ENCODE measurements around the gene OAF.
"Not testable (repeated sequence)": the region's sequence is repeated elsewhere in the genome, so short reads cannot be mapped to it uniquely, and the experiment has no call there.

OAF gene

DNA sequence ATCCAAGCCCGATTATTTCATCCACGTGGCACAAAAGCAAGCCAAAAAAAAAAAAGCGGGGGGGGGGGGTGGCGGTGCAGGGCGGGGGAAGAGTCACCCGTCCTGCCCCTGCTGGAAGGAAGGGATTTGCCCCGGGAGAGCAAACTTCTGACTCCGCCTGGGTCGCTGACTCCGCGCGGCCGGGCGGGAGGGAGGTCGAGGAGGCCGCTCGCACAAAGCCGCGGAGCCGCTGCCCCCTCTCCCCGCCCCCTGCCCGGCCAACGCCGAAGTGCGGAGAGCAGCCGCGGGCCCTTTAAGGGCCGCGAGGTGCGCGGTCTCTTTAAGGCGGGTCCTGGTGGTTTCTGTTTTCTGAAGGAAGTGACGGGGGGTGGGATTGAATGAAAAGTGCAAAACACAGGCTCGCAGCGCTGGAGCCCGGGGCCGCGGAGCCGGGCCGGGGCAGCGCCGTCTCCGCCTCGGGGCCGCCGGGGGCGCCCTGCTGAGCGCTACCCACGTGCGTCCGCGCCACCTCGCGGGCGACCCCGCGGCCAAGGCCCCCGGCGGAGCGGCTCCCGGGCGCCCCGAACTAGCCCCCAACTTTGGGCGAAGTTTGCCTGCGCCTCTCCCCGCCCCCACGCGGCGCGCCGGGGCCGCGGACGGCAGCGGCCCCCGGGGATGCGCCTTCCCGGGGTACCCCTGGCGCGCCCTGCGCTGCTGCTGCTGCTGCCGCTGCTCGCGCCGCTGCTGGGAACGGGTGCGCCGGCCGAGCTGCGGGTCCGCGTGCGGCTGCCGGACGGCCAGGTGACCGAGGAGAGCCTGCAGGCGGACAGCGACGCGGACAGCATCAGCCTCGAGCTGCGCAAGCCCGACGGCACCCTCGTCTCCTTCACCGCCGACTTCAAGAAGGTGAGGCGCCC, at the start of gene OAF:
OAF (plus strand) TSS at position 407 of the 896 bp plus-strand sequence; CDS start at position 655, 248 bp downstream.
- DNase-seq: peak in 3 of 4 experiments; percentile 8 to 14 (median 8)

- DNase-seq: no peak
Observed at GRCh38 chr11:120167659-120168058, 43.2 kb upstream of the OAF start.

DNA sequence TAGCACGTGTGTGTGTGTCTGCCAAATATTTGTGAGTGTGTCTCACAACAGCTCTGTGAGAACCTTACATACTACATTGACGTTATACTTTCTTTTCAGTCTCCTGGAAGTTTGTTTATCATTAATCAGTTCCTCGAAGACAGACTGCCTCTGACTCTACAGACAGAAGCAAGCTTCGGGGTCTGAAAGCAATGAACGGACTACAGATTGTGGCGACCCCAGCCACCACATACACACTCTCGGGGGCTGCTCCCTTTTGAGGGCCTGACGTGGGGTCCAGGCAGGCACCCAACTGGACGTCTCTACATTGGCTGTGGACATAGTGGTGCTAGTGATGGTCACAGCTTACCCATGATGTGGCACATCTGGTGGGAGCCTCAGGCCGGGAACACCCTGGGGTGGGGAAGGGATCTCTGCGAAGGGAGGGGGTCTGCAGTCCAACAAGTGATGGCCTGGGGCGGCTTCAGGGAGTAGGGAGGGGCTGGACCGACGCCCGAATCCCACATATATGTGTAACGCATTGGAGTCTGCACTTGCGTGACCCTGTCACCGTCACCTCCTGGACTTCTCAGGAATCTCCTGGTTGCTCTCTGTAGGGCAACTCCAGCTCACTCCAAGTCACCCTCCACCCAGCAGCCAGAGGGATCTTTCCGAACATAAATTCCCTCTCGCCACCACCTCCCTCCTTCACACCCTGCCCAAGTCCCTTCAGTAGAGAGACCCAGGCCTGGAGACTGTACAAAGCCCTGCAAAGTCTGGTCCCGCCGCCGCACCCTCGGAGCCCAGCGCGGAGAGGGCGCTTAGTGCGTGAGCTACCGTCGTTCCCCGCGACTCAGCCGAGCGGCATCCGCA, 42.5 kb upstream of the OAF start:
- no peak for DNase-seq

- peak in 2 of 4 experiments; percentile 22 to 28 for DNase-seq
Observed at GRCh38 chr11:120168960-120169681, 41.7 kb upstream of the OAF start.

DNA sequence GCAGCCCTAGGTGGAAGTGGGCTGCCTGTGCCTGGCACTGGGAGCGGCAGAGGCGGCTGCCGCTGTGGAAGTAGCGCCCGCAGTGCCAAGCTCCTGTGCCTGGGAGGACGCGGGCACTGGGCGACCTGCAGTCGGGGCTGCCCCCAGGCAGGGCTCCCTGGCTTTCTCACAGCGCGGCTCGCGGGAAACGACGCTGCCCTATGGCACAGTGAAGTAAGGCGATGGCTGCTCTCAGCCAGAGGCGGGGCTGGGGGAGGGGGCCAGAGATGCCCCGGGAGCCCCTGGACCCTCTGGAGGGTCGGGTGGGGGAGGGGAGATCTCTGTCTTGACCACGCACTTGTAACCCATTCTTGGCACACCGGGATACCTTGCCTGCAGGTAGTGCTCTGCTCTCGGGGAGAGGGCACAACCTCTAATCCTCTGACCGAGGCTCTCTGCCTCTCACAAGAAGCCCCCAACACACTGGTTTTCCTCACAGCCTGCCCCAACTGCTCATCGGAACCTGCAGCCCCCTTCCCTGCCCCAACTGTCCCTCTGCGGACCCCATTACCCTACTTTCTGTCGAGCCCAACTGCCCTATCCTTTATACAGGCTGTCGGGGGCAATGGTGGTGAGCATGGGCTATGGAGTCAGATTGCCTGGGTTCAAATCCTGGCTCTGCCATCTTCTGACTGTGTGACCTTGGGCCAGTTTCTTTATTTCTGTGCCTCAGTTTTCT, 40.7 kb upstream of the OAF start:
- DNase-seq: no peak

DNA sequence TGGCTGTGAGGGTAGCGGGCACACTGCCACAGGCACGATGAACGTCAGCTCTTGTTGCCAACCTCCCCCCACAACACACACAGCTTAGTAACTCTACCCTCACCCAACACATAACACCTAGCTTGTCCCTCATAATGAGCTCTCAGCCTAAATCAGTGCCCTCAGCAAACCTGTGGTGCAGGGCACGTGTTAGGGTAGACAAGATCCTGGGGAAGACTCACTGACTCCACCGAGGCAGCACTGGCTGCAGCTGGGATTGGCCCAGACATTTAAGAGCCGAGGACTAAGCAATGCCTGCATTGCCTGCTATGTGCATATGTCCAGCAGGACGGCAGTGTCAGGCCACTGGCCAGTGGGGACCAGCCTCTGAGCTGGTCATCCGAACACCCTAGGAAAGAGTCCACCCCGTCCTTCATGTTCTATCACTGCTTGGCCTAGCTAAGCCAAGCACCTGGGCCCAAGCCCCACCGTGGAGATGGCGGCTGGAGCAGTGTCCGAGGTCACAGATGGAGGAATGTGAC, 40.0 kb upstream of the OAF start:
- no peak for DNase-seq

DNA sequence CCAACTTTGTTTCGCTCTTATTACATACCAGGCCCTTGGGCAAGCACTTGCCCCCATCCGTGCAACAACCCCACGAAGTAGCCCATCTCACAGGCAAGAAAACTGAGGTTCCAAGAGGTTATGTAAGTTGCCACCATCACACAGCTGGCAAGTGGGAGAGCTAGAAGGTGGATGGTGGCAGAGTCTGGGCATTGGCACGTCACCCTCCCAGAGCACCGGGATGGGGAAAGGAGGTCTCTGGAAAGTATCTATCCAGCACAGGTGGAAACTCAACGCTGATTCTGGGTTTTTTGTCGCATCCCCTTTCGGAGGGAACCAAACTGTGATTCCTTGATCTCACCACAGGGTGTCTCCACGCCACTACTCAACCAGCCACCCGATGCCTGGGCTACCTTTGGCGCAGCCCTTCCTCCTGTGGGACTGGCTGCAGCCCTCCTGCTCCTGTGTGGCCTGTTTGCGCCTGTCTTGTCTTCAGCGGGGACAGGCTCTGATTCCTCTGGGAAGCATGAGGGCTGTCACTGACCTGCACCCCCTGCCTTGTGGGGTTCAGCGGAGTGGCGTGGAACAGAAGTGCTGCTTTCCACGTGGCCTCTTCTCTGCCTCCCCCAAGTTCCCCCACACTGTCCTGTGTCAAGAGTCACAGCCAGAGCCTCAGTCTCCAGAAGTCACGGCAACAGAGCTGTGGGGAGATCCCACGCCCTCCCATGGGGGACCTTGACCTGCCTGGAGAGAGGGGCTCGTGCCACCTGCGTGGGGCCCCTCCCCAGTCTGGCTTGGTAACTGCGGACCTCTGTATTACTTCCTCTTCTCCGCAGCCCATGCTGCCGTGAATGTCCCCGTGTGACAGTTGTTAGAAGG, 38.5 kb upstream of the OAF start:
- DNase-seq: no peak

DNA sequence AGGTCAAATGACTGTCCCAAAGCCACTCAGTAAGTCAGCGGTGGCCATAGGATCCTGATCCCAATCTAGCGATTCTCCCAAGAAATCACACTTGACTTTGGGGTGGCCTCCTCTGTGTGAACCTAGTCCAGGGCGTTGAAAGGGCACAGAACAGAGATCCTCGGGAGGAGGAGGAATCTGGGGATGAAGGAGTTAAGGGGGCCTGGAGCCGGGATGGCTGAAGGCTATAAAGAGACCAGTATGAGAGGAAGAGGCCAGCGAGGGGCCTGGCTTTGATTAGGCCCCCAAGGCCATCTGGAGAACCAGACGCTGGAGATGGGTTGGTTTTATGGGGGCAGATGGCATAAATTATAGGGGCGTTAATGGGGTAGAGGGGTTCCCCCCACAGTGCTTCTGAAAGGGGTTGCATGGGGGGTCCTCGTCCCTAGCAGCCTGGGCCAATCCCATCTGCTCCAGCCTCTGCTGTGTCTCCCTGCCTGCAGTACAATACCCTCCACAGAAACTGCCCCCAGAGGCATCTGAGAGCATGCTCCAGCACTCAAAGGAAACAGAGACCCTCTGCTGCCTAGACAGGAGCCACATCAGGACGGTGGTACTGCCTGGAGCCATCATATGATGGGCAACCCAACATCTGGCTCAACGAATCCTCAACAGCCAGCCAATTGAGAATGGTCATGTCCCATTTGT, 37.7 kb upstream of the OAF start:
- no peak for DNase-seq

DNA sequence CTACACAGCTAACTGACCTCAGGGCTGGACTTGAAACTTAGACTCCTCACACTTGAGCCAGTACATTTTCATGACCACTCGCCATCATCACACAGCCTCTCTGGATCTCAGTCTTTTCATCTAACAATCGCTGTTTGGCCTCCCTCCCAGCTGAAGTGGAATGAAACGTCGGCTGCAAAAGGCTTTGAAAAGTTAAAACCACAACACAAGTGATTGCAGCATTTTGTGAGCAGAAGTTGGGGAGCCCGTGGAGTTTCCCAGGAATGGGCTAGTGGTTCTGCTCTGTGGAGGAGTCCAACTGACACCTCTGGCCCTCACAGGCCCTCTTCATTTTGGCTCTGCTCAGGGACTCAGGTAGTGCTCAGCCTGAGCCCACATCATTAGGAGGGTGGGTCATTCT, 37.0 kb upstream of the OAF start:
- no peak for DNase-seq

DNA sequence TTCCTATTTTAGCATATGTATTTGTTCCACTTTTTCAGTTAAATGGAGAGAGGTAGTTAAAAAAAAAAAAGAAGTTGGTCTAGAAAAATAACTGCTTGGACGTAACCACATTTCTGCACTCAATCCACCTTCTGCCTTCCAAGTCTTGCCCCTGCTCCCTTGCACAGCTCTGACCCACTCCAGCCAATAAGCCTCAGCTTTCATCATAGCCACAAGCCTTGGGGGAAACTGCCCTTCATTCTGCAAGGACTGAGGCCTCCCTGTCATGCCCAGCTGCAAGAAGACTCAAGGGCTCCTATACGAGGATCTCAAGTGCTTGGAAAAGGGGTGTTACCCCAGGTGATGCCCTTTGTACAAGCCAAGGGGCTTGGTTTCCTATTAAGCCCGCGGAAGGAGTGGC, 36.0 kb upstream of the OAF start:
- no peak for DNase-seq

DNA sequence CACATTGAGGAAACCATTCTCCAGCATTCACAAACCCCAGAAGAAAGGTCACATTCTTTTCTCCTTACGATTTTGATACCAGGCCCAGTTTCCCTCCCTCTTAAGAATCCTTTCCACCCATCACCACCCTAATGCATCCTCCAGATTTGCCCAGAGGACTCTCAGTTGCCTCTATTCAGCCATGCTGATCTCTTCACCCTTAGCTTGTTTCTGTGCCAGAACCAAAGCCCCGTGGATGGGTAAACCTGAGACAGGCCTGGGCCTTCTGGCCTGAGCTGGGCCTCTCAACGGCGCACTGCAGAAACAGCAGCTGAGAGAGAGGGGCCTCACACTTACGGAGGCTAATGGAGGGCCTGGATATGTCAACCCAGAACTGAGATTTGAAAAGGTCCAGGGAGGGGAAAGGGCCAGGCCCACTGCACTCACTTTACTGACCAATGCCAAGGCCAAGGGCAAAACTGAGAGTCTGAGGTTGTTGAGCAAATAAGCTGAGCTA, 32.2 kb upstream of the OAF start:
- DNase-seq: no peak

- no peak for DNase-seq
Observed at GRCh38 chr11:120179057-120179672, 31.7 kb upstream of the OAF start.

DNA sequence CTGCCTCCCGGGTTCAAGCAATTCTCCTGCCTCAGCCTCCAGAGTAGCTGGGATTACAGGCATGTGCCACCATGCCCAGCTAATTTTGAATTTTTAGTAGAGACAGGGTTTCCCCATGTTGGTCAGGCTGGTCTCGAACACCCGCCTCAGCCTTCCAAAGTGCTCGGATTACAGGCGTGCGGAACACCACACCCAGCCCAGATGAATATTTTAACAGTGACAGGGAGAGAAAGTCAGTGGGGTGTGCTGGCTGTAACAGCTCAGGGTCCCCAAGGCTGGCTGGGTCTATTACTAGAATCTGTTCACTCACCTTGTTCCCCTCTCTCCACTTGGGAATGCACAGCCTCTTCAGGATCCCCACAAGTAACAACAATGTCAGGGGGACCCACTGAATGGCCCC, 30.8 kb upstream of the OAF start:
- not testable (repeated sequence) for DNase-seq

- no peak for DNase-seq
Observed at GRCh38 chr11:120180551-120181232, 30.1 kb upstream of the OAF start.

GRCh38 chr11:120181376-120181975, 29.4 kb upstream of the OAF start:
- no peak for DNase-seq

DNA sequence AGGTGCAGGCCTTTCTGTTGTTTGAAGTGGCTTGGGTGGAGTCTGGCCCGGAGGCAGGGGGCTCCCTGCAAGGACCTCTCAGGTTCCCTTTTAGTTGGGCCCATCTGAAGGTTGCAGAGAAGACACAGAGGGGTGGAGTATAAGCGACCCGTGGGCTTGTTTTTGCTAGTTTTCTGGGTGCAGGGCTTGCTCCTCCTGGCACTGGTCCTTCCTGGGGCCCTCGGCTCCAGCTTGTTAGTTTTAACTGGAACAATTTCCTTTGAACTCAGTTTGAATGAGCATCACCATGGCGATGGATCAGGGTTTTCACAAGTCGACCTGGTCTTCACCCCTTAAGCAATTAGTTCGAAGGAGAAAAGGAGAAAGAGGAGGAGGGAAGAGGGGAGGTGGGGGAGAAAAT, 28.5 kb upstream of the OAF start:
- DNase-seq: no peak

- no peak for DNase-seq
Observed at GRCh38 chr11:120182790-120183491, 27.9 kb upstream of the OAF start.

GRCh38 chr11:120183701-120184141, 27.1 kb upstream of the OAF start:
- DNase-seq: no peak

All from activated CD4-positive, CD25-positive, alpha-beta regulatory T cell (primary cell).